H1 (cell line): ENCODE results near the gene PMS1. TPM values are rescaled to one million over a fixed set of nuclear protein-coding genes. Genes with fewer than 3 reads are reported as not detected.

Source experiments
- CTCF ChIA-PET: fragments of 300-600 bp; sonication (Branson Sonifier 250); formaldehyde crosslinking; loops from one replicate; lab custom pipeline; 2021; ENCODE audit not compliant: partially characterized antibody; lab: Charles Lee
- POLR2A ChIA-PET: fragments of 300-600 bp; sonication (Branson Sonifier 250); formaldehyde crosslinking; loops from one replicate; lab custom pipeline; 2021; ENCODE audit warnings: inconsistent platforms; ENCODE audit not compliant: partially characterized antibody; lab: Charles Lee
- DNase-seq, 2 experiments: peaks; one replicate each; pipeline versions ENCODE4 v3.0.0 to v3.0.0-alpha.2; 2010 to 2022; ENCODE audit warnings: low spot score in 2 of 2, low read depth in 1 of 2, mixed read lengths in 1 of 2
- FAIRE-seq: peaks from 2 replicates; lab custom pipeline; 2011; peaks lifted over from hg19 to GRCh38; lab: Jason Lieb, UNC
- H2AFZ ChIP-seq: 2 replicates; pipeline ENCODE4 v1.8.1; 2012; ENCODE audit warnings: low read length, inconsistent platforms
- H2AK5ac ChIP-seq: 2 replicates; pipeline ENCODE4 v1.6.1; 2013; ENCODE audit warnings: low read depth, low read length
- H2BK120ac ChIP-seq: replicated peaks from 2 replicates; pipeline ENCODE3; 2013; ENCODE audit warnings: low read depth, low read length, inconsistent platforms
- H2BK12ac ChIP-seq: 2 replicates; pipeline ENCODE4 v1.6.1; 2013; ENCODE audit warnings: low read depth, low read length
- H2BK15ac ChIP-seq: 2 replicates; pipeline ENCODE4 v1.6.1; 2013; ENCODE audit warnings: low read length
- H2BK20ac ChIP-seq: 2 replicates; pipeline ENCODE4 v1.6.1; 2013; ENCODE audit warnings: low read length
- H2BK5ac ChIP-seq: 2 replicates; pipeline ENCODE4 v1.6.1; 2013; ENCODE audit warnings: low read depth, low read length
- H3K14ac ChIP-seq: 2 replicates; pipeline ENCODE4 v1.6.1; 2013; ENCODE audit warnings: inconsistent platforms; ENCODE audit not compliant: insufficient read length
- H3K18ac ChIP-seq: 2 replicates; pipeline ENCODE4 v1.6.1; 2013; ENCODE audit warnings: low read length; ENCODE audit errors: extremely low read depth
- H3K23ac ChIP-seq: 2 replicates; pipeline ENCODE4 v1.6.1; 2013; ENCODE audit warnings: inconsistent platforms; ENCODE audit not compliant: insufficient read length
- H3K23me2 ChIP-seq: 2 replicates; pipeline ENCODE4 v1.6.1; 2013; ENCODE audit warnings: low read depth, low read length
- H3K27ac ChIP-seq: 2 replicates; pipeline ENCODE4 v1.6.1; 2011; ENCODE audit warnings: low read depth, low read length, inconsistent platforms
- H3K27me3 ChIP-seq, 4 experiments: replicated peaks in 1 of 4; 1 replicate in 1 of 4; 2 replicates in 3 of 4; pipeline versions ENCODE4 v1.6.1 to v1.8.1; 2011 to 2013; ENCODE audit warnings: low read length in 3 of 4, mild to moderate bottlenecking in 3 of 4, inconsistent platforms in 2 of 4, mixed read lengths in 2 of 4, moderate library complexity in 1 of 4; ENCODE audit not compliant: control insufficient read depth in 3 of 4, insufficient read depth in 3 of 4; ENCODE audit errors: extremely low read depth in 1 of 4
- H3K36me3 ChIP-seq, 4 experiments: 2 replicates each; pipeline versions ENCODE4 v1.6.1 to v1.8.1; 2011 to 2013; ENCODE audit warnings: mild to moderate bottlenecking in 4 of 4, low read length in 3 of 4, moderate library complexity in 2 of 4, control low read depth in 1 of 4, inconsistent platforms in 1 of 4; ENCODE audit not compliant: insufficient read depth in 4 of 4, control insufficient read depth in 2 of 4
- H3K4ac ChIP-seq: replicated peaks from 2 replicates; pipeline ENCODE3; 2013; ENCODE audit warnings: low read length, low read depth, mixed read lengths, inconsistent platforms; ENCODE audit not compliant: insufficient read length
- H3K4me1 ChIP-seq, 4 experiments: replicated peaks in 1 of 4; 1 replicate in 1 of 4; 2 replicates in 3 of 4; pipeline versions ENCODE4 v1.6.1 to v1.8.1; 2011 to 2013; ENCODE audit warnings: low read length in 3 of 4, inconsistent platforms in 2 of 4, mixed read lengths in 1 of 4; ENCODE audit not compliant: insufficient read depth in 4 of 4, control insufficient read depth in 3 of 4
- H3K4me2 ChIP-seq, 2 experiments: 2 replicates each; pipeline versions ENCODE4 v1.6.1 to v1.8.1; 2011 to 2013; ENCODE audit warnings: low read depth in 2 of 2, low read length in 2 of 2, control low read depth in 1 of 2, inconsistent platforms in 1 of 2, mild to moderate bottlenecking in 1 of 2; ENCODE audit not compliant: insufficient read depth in 1 of 2
- H3K4me3 ChIP-seq, 4 experiments: fragments of 200-600, 300-600 bp in 1 of 4; sonication (generic), shearing (Covaris generic), sonication (Bioruptor Twin) in 1 of 4; 2 replicates each; pipeline versions ENCODE4 v1.5.1 to v1.8.1; 2011 to 2016; ENCODE audit warnings: low read length in 4 of 4, low read depth in 3 of 4, control low read depth in 2 of 4, inconsistent platforms in 2 of 4, mild to moderate bottlenecking in 2 of 4, mixed read lengths in 1 of 4, moderate library complexity in 1 of 4; ENCODE audit not compliant: insufficient read depth in 2 of 4; ENCODE audit errors: extremely low read depth in 1 of 4
- H3K56ac ChIP-seq: replicated peaks from 2 replicates; pipeline ENCODE3; 2013; ENCODE audit warnings: low read depth, mild to moderate bottlenecking, mixed read lengths, low read length, inconsistent platforms; ENCODE audit not compliant: insufficient read length
- H3K79me1 ChIP-seq: 2 replicates; pipeline ENCODE4 v1.6.1; 2013; ENCODE audit warnings: low read depth, low read length, control low read depth
- H3K79me2 ChIP-seq, 2 experiments: 2 replicates each; pipeline versions ENCODE4 v1.6.1 to v1.8.1; 2012 to 2013; ENCODE audit warnings: low read length in 2 of 2, mild to moderate bottlenecking in 2 of 2, inconsistent platforms in 1 of 2; ENCODE audit not compliant: insufficient read depth in 2 of 2, control insufficient read depth in 1 of 2
- H3K9ac ChIP-seq, 4 experiments: replicated peaks in 1 of 4; 1 replicate in 1 of 4; 2 replicates in 3 of 4; pipeline versions ENCODE4 v1.6.1 to v1.8.1; 2011 to 2013; ENCODE audit warnings: low read depth in 3 of 4, low read length in 3 of 4, control low read depth in 2 of 4, mild to moderate bottlenecking in 2 of 4, moderate library complexity in 2 of 4, inconsistent platforms in 1 of 4; ENCODE audit errors: extremely low read depth in 1 of 4
- H3K9me3 ChIP-seq, 2 experiments: 2 replicates each; pipeline versions ENCODE4 v1.6.1 to v1.8.1; 2012 to 2013; ENCODE audit warnings: mild to moderate bottlenecking in 2 of 2, moderate library complexity in 2 of 2, control low read depth in 1 of 2, inconsistent platforms in 1 of 2, low read depth in 1 of 2, low read length in 1 of 2, mixed read lengths in 1 of 2; ENCODE audit not compliant: insufficient read depth in 2 of 2
- H4K20me1 ChIP-seq, 2 experiments: replicated peaks in 1 of 2; 2 replicates each; pipeline versions ENCODE3 to v1.8.1; 2011 to 2013; ENCODE audit warnings: inconsistent platforms in 2 of 2, low read length in 2 of 2, mild to moderate bottlenecking in 1 of 2; ENCODE audit not compliant: insufficient read depth in 2 of 2, control insufficient read depth in 1 of 2
- H4K5ac ChIP-seq: 2 replicates; pipeline ENCODE4 v1.6.1; 2013; ENCODE audit warnings: low read length, low read depth, mixed read lengths, inconsistent platforms; ENCODE audit not compliant: insufficient read length
- H4K8ac ChIP-seq: 2 replicates; pipeline ENCODE4 v1.8.0; 2013; ENCODE audit warnings: mild to moderate bottlenecking, moderate library complexity, low read length, inconsistent platforms; ENCODE audit not compliant: insufficient read depth; ENCODE audit errors: extremely low read depth
- H4K91ac ChIP-seq: replicated peaks from 2 replicates; pipeline ENCODE3; 2013; ENCODE audit warnings: low read length, mixed read lengths, inconsistent platforms; ENCODE audit not compliant: insufficient read length
- KDM5A ChIP-seq: fragments of 200-600 bp; IDR thresholded peaks from 2 replicates; pipeline ENCODE4 v1.7.1; 2012; ENCODE audit warnings: mild to moderate bottlenecking, low read length, inconsistent platforms, mixed read lengths
- NRF1 ChIP-seq: IDR thresholded peaks from 2 replicates; pipeline ENCODE4 v1.6.1; 2011; ENCODE audit warnings: mild to moderate bottlenecking, low read depth, low read length, improper control_type of control experiment
- WGBS, 2 experiments: shearing (Covaris generic) in 1 of 2; methylation state at CpG; one replicate each; pipeline versions ENCODE4 v1.1.6 to v1.1.7; 2013 to 2015; ENCODE audit warnings: low lambda C conversion rate in 2 of 2, mixed read lengths in 2 of 2, inconsistent platforms in 1 of 2, low coverage in 1 of 2, missing lambda C conversion rate in 1 of 2; ENCODE audit not compliant: insufficient replicate concordance in 2 of 2, insufficient coverage in 1 of 2, insufficient read length in 1 of 2; ENCODE audit errors: extremely low coverage in 1 of 2, missing lambda C conversion rate in 1 of 2; 5-methylcytosine and 5-hydroxymethylcytosine counted together
- polyA plus RNA-seq, 7 experiments: library from polyadenylated mRNA; depleted of rRNA in 3 of 7; stranded (reverse) in 5 of 7; unstranded in 2 of 7; fragments of >200 nt in 5 of 7; fragments of 200-250 nt in 2 of 7; gene quantifications; 1 replicate in 5 of 7; 2 replicates in 1 of 7; 4 replicates in 1 of 7; pipeline versions ENCODE4 v1.2.1 to v1.2.3, GENCODE V29; 2011 to 2013; ENCODE audit warnings: missing spikeins in 2 of 7, mixed read lengths in 2 of 7
- total RNA-seq: library from RNA; stranded (reverse); fragmentation: NEBNext Ultra II Directional; extraction: Animal tissue kit (Norgen Biotek cat#: 25700); gene quantifications from 2 replicates; pipeline ENCODE4 v1.2.1, GENCODE V29; 2021

Gene PMS1
- total and polyA plus RNA-seq, 2 of the 8 experiments (the other 6 are each of a cell fraction or from before 2014, with no cell fraction given): 13.1 to 59.7 TPM

- ChIA-PET CTCF (no interaction called here), POLR2A (no interaction called here)
- H4K8ac ChIP-seq: no peak overlapping the region
- no peak overlapping the region for H3K27ac ChIP-seq
- H3K4me1 ChIP-seq: peaks cover 0 to 4% (median 0%) of the 10 kb centered on the region in 4 experiments; a peak in 1 of 7 replicates
- no peak overlapping the region for H4K5ac ChIP-seq
- no peaks in the 10 kb centered on the region for H3K27me3 ChIP-seq
- H3K36me3 ChIP-seq: peaks cover 0 to 20% (median 2%) of the 10 kb centered on the region in 4 experiments; a peak in 3 of 8 replicates
- no peaks in the 10 kb centered on the region for H3K79me2 ChIP-seq
- H3K4me2 ChIP-seq: no peak overlapping the region
- H4K20me1 ChIP-seq: no peaks in the 10 kb centered on the region
- H3K14ac ChIP-seq: no peak overlapping the region
- DNase-seq (no peak), FAIRE-seq (no peak)
- no peak overlapping the region for H2AFZ ChIP-seq
- no peak overlapping the region for H2BK12ac ChIP-seq
- H3K9ac ChIP-seq: no peak overlapping the region
- H3K23me2 ChIP-seq: no peaks in the 10 kb centered on the region; the same call in 1 of the 2 replicates
- H3K4ac ChIP-seq: no peak overlapping the region
- no peak overlapping the region for H3K18ac ChIP-seq
- no peaks in the 10 kb centered on the region for H3K9me3 ChIP-seq
- H2BK15ac ChIP-seq: no peak overlapping the region
- no peak overlapping the region for H4K91ac ChIP-seq
- H2AK5ac ChIP-seq: no peak overlapping the region
- no peak overlapping the region for H2BK120ac ChIP-seq
- H3K56ac ChIP-seq: no peak overlapping the region
- H3K23ac ChIP-seq: no peak overlapping the region
- no peak overlapping the region for H2BK5ac ChIP-seq
- WGBS, 2 experiments: 95% methylated on average over 4 of the region's 4 CpGs; no CpG with 5 or more reads in 1 of the 2 experiments
- no peak overlapping the region for H3K4me3 ChIP-seq
- no peak overlapping the region for H2BK20ac ChIP-seq
- no peaks in the 10 kb centered on the region for H3K79me1 ChIP-seq
- TF ChIP-seq NRF1 (no peak), KDM5A (no peak)
These were observed 90.5 kb downstream of the PMS1 start for GRCh38 chr2:189874586-189875320.
